Cerebellar nuclear complex (tissue), 1 donor: Measurements from ENCODE around the gene TRIM26.

ENCODE experiments used
- DNase-seq, 2 experiments: peaks; one replicate each; lab custom pipeline; 2025; lab: John Stamatoyannopoulos, UW

Gene TRIM26

DNA sequence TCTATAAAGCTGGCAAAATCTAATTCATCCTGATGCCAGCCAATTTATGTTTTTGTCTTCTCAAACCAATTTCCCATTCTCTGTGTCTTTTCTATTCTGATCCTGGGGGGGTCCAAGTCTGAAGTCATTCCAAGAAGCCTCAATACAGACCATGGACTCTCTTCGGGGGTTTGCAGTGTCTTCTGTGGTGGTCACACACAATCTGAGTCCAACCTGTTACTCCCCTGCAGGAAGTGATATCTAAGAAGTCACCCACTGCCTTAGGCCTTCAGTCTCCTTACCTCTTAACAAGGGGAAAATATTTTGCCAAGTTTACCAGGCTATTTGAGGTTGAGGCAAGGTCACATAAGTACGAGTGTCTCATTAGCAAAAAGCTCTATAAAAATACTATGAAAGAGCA lies 1.9 kb downstream of the TRIM26 start:
- no peak for DNase-seq

DNA sequence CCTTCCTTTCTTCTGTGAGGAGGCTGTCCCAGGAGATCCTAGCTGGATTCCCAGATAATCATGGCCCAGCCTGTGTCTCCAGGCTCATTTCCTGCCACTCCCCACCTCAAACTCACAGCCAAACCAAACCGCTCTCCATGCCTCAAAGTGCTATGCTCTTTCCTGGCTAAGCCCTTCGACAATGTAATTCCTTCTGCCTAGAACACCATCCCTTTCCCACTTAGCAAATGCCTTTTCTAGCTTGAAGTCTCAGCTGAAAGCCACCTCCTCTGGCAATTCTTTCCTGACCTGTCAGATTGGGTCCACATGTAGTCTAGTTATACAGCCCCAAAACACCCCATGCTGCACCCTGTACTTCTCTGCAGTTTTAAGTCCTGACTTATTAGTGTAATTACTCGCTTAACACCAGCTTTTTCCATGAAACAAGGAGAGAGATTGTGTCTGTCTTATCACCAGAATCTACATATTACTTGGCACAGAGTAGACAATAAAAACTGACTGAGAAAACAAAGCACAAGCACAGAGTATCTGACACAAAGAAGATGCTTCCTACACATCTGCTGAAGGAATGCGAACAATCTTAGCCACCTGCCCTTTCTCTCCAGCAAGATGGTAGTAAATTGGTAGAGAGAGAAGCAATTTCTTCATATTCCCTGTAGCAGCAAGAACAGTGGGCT lies 5.4 kb downstream of the TRIM26 start:
- DNase-seq, result no peak

DNA sequence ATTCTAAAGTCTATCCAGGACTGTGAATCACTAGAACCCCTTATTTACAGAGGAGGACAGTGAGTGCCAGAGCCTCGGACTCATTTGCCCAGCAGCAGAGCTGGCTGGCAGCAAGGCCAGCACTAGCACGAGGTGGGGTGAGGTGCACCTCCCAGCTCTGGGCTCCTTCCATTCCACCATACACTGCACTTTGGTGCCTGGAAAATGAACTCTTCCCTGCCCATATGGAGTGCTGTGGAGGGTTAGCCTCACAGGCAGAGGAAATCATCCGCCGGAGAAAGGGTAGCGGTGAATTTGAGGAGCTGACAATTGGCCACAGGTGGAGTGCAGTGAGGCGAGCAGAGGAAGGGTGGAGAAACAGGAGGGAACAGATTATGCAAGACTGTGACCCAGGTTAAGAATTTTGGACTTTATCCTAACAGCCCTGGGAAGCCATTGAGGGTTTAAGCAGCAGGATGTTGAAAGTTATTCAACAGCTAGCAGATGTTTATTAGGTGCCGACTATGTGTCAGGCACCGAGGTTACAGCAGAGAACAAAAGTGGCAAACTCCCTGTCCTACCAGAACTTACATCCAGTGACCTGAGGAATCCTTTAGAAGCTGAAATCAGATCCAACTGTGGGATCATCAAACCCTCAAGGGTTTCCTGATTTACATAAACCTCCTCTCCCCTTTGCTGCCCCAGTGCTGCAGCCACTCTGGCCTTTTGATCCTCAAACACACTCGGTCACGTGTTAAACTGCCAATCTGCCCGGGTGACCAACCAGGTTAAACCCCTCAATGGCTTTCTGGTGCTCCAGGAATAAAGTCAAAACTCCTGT lies 6.2 kb downstream of the TRIM26 start:
- no peak for DNase-seq

DNA sequence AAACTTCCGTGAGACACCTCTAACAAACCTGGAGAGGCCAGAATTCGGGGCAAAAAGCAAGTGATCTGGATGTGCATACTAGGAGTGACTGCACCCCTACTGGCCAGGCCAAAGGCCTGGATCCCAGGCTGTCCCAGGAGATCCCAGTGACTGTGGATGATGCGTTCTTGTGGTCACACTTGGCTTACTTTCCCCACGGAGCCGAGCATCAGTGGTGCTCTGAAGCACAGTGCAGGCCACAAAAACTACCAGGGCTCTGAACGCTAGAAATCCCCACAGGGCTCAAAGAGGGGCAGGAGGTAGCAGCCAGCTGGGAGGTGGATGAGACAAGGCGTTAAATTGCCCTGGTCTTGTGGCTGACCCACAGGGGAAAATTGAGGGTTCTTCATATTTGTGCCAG lies 7.1 kb downstream of the TRIM26 start:
- no peak for DNase-seq

DNA sequence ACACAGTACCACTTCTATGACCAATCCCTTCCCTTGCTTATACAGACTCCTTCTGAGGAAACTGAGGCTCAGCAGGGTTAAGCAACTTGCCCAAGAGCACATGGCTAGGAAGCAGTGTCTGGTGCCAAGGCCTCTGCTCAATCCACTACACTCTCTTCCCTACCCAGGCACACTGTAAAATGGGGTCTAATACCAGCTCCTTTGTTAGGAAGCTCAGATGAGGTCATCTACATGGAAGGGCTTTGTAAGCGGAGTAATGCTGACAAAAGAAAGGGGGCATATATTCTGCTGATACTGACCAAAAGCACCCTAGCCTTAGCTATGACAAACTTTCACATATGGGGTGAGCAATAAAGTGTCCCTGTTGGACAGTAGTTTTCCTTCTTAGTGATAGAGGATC lies 9.1 kb downstream of the TRIM26 start:
- no peak for DNase-seq

DNA sequence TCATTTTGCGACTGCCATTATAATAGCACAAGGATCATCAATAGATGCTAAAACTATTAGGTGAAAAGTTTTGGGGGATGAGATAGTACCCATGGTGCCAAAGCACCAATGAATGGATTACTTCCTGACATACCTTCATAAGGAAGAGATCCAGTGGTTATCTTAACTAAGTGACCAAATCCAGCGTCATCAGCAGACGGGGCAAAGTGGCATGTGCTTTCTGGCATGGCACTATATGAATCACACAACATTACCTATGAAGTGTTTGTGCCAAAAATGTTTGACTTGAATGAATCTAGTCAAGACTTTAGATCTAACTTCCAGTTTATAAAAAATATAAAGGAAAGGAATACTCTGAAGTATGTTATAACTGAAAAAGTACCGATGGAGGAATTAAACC lies 10.8 kb downstream of the TRIM26 start:
- no peak for DNase-seq

DNA sequence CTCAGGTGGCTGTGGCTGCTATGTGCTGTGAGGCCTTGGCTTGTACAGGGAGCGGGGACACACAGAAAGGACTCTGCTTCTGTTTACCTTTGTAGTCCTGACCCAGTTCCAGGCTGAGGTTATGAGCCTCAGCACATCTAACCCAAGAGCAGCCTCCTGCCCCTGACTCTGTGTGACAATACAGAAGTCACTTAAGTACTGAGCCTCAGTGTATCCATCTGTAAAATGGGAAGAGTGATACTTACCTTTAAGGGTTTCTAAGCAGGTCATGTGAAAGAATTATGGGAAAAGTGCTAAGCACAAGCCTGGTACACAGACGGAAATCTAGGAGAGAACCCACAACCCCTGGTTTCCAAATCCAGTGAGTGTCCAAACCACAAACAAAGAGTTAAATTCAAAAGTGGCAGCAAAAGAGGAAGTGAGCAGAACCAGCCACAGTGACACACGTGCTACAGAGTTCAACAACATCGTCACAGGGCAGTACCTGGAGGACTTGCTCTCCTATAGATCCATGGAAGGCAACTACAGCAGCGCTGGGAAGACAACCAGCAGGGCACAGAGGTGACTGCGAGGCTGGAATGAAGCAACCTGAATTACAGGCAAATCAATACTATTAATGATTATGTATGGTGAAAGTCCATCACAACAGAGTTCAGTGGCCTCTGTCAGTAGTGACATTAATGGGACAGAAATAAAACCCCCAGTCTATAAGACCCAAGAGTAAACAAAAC lies 12.5 kb downstream of the TRIM26 start:
- DNase-seq, result no peak

DNA sequence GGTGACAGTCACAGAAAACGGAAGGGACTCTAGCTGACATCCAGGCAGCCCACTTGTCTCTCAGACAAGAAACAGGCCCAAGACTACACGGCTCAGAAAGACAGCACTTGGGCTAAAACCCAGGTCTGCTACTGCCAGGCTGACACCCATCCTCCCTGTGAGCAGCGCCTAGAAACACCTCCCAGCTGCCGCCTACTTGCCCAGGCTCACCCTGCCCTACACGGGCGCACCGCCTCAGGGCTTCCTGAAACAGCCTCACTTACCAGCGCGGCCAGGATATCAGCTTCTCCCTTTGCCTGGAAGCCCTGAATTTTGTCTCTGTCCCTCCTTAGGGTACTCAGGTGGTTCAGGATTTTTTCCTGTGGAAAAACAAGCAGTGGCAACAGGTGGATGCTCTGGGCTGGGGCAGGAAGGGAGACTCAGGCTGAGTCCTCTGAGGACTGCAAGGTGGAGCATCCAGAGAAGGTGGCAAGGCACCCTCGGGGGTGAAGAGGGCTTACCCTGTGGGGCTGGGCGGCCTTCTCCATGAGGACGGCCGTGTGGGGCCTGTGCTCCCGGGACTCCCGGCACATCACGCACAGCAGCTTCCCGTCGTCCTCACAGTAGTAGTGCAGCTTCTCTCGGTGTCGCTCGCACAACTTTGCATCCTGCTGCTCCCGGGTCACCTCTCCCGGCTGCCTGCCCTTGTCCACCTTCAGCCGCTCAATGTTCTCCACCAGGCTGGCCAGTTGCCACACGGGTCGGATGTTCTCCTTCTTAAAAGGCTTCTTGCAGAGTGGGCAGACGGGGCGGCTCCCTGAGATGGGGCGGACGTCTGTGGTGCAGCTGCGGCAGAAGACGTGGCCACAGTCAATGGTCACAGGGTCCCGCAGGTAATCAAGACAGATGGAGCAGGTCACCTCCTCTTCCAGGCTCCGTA lies 14.8 kb downstream of the TRIM26 start:
- DNase-seq, result no peak

DNA sequence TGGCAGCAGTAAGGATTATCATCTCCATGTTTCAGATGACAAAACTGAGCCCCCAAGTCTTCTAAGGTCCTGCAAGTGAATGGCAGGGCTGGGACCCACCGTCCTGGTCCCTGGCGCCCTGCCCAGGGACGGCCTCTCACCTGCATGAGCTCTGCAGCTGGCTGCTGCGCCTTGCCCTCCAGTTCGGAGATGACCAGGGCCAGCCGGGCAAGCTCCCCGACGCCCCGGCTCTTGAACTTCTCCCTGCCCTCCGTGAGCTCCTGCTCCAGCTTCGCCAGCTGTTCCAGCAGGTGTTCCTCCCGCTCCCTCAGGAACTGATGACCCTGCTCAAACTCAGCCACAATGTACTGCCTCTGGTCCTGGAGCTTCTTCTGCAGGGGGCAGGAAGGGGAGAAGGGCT lies 16.8 kb downstream of the TRIM26 start:
- DNase-seq, result no peak

DNA sequence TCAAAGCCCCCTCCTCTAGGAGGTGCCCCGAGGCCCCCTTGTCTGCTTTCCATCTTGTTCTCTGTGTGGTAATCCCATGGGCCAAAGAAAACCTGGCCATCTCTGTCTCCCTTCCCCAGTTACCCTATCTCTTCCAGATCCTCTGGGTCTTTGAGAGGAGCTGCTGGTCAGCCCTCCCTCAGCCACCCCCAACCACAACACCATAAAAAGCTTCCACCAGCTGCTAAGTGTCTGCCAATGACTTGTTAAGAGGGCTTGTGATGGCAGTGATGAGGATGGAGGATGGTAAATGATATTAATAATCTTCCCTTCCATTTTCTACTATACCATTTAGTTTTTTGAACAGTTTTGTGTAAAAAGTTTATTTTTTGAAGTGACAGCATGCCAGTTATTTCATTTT lies 17.3 kb downstream of the TRIM26 start:
- no peak for DNase-seq

DNA sequence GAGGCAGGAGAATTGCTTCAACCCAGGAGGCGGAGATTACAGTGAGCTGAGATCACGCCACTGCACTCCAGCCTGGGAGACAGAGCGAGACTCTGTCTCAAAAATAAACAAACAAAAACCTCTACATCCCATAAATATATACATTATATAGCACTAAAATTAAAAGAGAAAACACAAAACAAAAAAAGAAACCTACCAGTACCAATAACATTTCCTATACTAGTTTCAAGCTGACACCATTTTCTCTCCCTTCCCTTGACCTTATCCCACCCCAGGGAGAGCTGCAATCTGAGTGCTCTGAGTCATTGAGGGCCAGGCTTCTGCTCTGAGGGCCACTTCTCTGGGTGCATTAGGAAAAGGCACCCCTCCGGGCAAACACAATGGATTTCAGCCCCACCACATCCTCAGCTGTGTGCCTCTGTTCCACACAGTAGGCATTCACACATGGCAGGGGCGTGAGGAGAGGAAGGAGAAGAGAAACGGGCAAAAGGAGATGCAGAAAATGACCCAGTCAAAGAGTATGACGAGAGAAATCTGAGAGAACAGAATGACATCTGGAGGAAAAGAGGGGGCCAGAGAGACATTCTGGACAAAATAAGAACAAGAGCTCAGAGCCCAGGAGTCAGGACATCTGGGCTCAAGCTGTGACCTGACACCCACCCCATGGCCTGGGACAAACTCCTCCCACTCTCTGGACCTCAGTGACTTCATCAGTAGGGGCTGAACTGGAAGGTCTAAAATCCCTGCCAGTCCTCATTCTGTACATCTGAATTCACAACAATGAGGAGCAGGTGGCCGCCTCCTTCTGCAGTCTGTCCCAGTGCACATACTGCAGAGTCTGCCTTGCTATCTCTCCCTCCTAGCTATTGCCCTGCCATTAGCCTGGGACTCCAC lies 18.2 kb downstream of the TRIM26 start:
- no peak for DNase-seq

DNA sequence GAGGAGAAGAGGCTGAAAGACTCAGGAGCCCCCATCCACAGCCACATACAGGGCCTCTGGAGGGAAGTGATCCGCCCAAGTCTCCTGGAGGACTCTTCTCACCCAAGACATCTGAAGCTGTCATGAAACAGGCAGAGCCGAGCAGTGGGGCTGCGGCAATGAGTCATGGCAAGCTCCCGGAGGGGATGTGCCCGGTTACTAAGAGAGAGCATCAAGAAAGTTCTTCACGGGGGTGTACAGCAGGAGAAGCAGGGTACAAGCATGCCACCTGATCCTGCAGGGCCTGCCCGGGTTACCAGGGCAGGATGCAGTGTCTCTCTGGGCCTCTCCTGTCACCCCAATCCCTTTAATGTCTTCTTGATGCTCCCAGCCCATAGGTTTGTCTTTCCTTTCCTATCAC lies 21.1 kb downstream of the TRIM26 start:
- no peak for DNase-seq

DNA sequence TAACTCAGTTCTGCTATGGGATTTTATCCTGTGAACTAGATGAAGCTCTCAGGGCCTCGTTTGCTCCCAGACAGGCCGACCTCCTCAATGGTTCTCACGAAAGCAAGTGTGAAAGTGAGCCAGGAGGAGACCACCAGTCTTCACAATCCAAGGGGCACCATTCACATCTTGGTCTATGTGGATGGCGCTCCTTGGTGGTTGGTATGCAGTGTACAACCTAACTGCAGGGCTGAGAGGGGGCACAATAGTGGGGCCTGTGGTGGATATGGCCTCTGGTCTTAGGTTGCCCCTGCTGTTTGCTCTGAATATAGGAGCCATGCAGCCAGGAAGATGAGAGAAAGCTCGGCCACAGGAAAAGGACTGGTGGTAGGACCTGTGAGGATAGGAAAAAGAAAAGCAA lies 24.7 kb downstream of the TRIM26 start:
- no peak for DNase-seq

DNA sequence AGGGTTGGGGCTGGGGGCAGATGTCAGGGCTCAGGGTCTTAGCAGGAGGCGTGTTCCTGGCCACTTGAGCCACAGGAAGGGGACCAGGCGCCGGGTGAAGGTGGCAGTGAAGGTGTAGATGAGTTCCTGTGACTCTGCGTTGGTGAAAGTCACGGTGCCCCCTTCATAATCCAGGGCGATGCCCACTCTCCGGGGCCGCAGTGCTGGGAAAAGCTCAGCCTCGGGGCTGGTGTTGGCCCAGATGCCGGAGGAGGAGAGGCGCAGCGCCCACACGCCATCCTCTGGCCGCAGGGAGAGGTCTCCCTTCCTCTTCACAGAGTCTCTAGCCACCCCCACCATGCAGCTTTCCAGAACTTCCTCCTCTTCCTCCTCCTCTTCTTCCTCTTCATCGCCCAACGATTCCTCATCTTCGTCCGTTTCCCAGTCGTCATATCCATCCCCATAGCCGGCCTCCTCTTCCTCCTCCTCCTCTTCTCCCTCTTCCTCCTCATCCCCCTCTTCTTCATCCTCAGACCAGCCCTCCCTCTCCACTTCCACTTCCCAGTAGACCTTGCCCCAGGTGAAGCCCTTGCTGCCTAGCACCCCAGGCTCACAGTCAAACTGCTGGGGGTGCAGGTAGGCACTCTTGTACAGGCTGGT lies 27.2 kb downstream of the TRIM26 start:
- DNase-seq, result no peak

DNA sequence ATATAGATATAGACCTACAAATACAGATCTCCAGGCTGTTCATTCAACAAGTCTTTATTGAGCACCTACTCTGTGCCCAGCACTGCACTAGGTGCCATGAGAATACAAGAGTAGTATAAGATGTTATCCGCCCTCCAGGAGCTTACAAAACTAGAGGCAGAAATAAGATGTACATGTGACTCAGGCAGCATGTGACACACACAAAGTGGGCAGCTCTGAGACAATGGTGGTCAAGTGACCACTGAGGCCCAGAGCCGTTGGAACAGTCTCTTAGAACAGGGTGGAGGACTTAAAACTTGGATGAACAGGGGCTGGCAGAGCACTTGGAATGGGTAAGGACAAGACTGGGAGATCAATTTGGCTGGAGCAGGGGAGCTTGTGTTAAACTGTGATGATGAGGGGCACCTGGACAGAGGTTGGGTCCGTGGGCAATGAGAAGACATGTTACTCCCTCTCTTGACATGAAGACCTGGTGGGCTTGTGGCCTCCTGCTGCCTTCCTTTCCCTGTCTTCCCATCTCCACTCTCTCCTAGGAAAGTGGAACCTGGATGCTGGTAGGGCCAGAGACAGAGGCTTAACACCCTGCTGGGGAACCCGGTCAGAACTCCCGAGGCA lies 28.7 kb downstream of the TRIM26 start:
- DNase-seq, result no peak

DNA sequence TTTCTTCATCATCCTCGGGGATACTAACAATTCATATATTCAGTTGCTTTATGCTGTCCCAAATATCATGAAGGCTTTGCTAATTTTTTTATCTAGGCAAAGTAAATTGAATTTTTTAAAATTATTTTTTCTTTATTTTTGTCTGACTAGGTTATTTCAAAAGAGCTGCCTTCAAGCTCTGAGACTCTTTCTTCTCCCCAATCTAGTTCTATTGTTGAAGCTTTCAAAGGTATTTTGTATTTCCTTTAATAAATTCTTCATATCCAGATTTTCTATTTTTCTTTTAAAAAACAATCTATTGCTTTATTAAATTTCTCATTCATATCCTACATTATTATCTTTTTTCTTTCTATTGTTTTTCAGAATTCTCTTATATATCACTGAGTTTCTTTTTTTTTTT lies 33.1 kb downstream of the TRIM26 start:
- no peak for DNase-seq

DNA sequence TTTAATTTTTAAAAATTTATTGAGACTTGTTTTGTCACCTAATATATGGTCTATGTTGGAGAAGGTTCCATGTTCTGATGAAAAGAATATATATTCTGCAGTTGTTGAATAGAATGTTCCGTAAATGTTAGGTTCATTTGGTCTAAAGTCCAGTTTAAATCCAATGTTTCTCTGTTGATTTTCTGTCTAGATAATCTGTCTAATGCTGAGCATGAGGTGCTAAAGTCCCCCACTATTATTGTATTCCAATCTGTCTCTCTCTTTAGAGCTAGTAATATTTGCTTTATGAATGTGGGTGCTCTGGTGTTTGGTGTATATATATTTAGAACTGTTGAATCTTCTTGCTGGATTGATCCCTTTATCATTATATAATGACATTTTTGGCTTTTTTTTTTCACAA lies 34.4 kb downstream of the TRIM26 start:
- DNase-seq, result no peak

DNA sequence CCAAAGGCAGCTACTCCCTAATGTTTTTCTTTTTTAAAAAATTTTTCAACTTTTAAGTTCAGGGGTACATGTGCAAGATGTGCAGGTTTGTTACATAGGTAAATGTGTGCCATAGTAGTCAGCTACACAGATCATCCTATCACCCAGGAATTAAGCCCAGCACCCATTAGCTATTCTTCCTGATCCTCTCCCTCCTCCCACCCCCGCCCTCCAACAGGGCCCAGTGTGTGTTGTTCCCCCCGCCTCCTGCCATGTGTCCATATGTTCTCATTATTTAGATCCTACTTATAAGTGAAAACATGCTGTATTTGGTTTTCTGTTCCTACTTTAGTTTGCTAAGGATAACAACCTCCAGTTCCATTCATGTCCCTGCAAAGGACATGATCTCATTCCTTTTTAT lies 37.4 kb downstream of the TRIM26 start:
- DNase-seq, result no peak

DNA sequence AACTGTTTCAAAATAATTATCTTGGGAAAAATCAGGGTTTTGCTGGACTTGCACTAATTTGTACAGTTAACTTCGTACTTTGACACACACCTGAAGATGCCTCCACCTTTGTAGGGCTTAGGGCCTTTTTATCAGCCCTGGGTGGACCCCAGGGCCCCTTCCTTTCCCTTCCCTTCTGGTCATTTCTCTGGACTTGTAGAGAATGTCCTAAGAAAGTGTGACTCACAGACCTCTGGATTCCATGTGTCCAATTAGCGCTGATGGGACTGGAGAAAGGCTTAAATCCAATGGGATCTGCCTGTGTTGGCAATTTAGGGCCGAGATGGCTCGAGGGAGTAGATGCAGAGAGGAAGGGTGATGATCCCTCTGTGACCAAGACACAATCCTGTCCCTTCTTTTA lies 40.5 kb downstream of the TRIM26 start:
- DNase-seq, result no peak
